Measurements from ENCODE around the gene MEIS1. TPM values are rescaled to one million over a fixed set of nuclear protein-coding genes. Genes with fewer than 3 reads are reported as not detected.

The MEIS1 gene
- total and polyA plus RNA-seq, 2 donors (not counting 1 experiment from before 2014, with no cell fraction given), result 0.03 TPM; not detected in 1

GRCh38 chr2:66544258-66544657 is 109.3 kb downstream of the MEIS1 start:
- H3K4me1 Mint-ChIP-seq, result no peaks in the 10 kb centered on the region

GRCh38 chr2:66545258-66545657 is 110.3 kb downstream of the MEIS1 start:
- no peaks in the 10 kb centered on the region for H3K27me3 ChIP-seq (replicated peaks in 1 of 4; ENCODE audit: control extremely low read depth in 1 of 4, control insufficient read depth in 3 of 4, insufficient read depth in 4 of 4, low read length in 3 of 4)
- no peak overlapping the region for H3K4me2 ChIP-seq (replicated peaks; ENCODE audit: low read depth, low read length, poor library complexity, severe bottlenecking)
- no peak for ATAC-seq (ENCODE audit: low read depth)
- ChIA-PET POLR2A (no interaction called here), CTCF (no interaction called here)
- intact Hi-C loops (cut with micrococcal nuclease), result no loop called here
- H3K9ac ChIP-seq (ENCODE audit: low read length), result no peak overlapping the region
- Mint-ChIP-seq H3K9me3 (ENCODE audit: insufficient read depth) (no peaks in the 10 kb centered on the region), H3K4me1 (no peaks in the 10 kb centered on the region), H3K4me3 (no peak overlapping the region), H3K27ac (no peak overlapping the region), H3K27me3 (peaks cover 16% of the 10 kb centered on the region)
- H3K4me3 ChIP-seq (ENCODE audit: control extremely low read depth in 1 of 5, extremely low read depth in 1 of 5, insufficient read depth in 1 of 5, low read depth in 2 of 5, low read length in 4 of 5), result no peak overlapping the region
- TF ChIP-seq EZH2 (IDR thresholded peaks at IDR 0.05; ENCODE audit: borderline replicate concordance, insufficient read depth, low read depth, low read length, poor library complexity, severe bottlenecking) (no peak), CTCF (IDR thresholded peaks at IDR 0.05) (no peak)
- H3K9me3 ChIP-seq (ENCODE audit: control extremely low read depth in 1 of 3, control insufficient read depth in 2 of 3, insufficient read depth in 1 of 3, low read length in 2 of 3), result no peaks in the 10 kb centered on the region
- H2AFZ ChIP-seq (ENCODE audit: insufficient read depth, low read depth, low read length, poor library complexity, severe bottlenecking), result no peak overlapping the region
- no peak for DNase-seq
- no peaks in the 10 kb centered on the region for H3K4me1 ChIP-seq (ENCODE audit: control insufficient read depth in 2 of 2, insufficient read depth in 2 of 2, low read length in 2 of 2)
- no peaks in the 10 kb centered on the region for H3K79me2 ChIP-seq (ENCODE audit: control insufficient read depth, insufficient read depth, low read length)
- no peaks in the 10 kb centered on the region for H4K20me1 ChIP-seq (ENCODE audit: control insufficient read depth, insufficient read depth, low read length, poor library complexity, severe bottlenecking)
- H3K27ac ChIP-seq (ENCODE audit: low read length in 2 of 2), result no peak overlapping the region
- no peaks in the 10 kb centered on the region for H3K36me3 ChIP-seq (replicated peaks in 1 of 2; ENCODE audit: control extremely low read depth in 1 of 2, control insufficient read depth in 1 of 2, extremely low read depth in 1 of 2, insufficient read depth in 2 of 2, low read length in 1 of 2)

More at GRCh38 chr2:66544258-66544657, 109.3 kb downstream of the MEIS1 start:
- ATAC-seq (ENCODE audit: low read depth) (no peak), DNase-seq (no peak)
- peaks cover 16% of the 10 kb centered on the region for H3K27me3 Mint-ChIP-seq
- no peaks in the 10 kb centered on the region for H3K9me3 ChIP-seq (ENCODE audit: control extremely low read depth in 1 of 3, control insufficient read depth in 2 of 3, insufficient read depth in 1 of 3, low read length in 2 of 3)
- no peaks in the 10 kb centered on the region for H3K36me3 ChIP-seq (replicated peaks in 1 of 2; ENCODE audit: control extremely low read depth in 1 of 2, control insufficient read depth in 1 of 2, extremely low read depth in 1 of 2, insufficient read depth in 2 of 2, low read length in 1 of 2)
- ChIA-PET POLR2A (no interaction called here), CTCF (no interaction called here)
- H4K20me1 ChIP-seq (ENCODE audit: control insufficient read depth, insufficient read depth, low read length, poor library complexity, severe bottlenecking), result no peaks in the 10 kb centered on the region
- no peaks in the 10 kb centered on the region for H3K4me1 ChIP-seq (ENCODE audit: control insufficient read depth in 2 of 2, insufficient read depth in 2 of 2, low read length in 2 of 2)
- no peak overlapping the region for H3K27ac Mint-ChIP-seq
- H3K4me3 Mint-ChIP-seq, result no peak overlapping the region
- H2AFZ ChIP-seq (ENCODE audit: insufficient read depth, low read depth, low read length, poor library complexity, severe bottlenecking), result no peak overlapping the region
- no peaks in the 10 kb centered on the region for H3K79me2 ChIP-seq (ENCODE audit: control insufficient read depth, insufficient read depth, low read length)
- H3K9ac ChIP-seq (ENCODE audit: low read length), result no peak overlapping the region
- WGBS (ENCODE audit: insufficient coverage), result no CpG with 5 or more reads among the region's 2 CpGs
- no peak overlapping the region for H3K4me3 ChIP-seq (ENCODE audit: control extremely low read depth in 1 of 5, extremely low read depth in 1 of 5, insufficient read depth in 1 of 5, low read depth in 2 of 5, low read length in 4 of 5)
- H3K27me3 ChIP-seq (replicated peaks in 1 of 4; ENCODE audit: control extremely low read depth in 1 of 4, control insufficient read depth in 3 of 4, insufficient read depth in 4 of 4, low read length in 3 of 4), result no peaks in the 10 kb centered on the region
- no peak for TF ChIP-seq CTCF (IDR thresholded peaks at IDR 0.05)
- no peak for TF ChIP-seq EZH2 (IDR thresholded peaks at IDR 0.05; ENCODE audit: borderline replicate concordance, insufficient read depth, low read depth, low read length, poor library complexity, severe bottlenecking)
- H3K9me3 Mint-ChIP-seq (ENCODE audit: insufficient read depth), result no peaks in the 10 kb centered on the region
- no peak overlapping the region for H3K4me2 ChIP-seq (replicated peaks; ENCODE audit: low read depth, low read length, poor library complexity, severe bottlenecking)
- intact Hi-C loops (cut with micrococcal nuclease), result no loop called here
- no peak overlapping the region for H3K27ac ChIP-seq (ENCODE audit: low read length in 2 of 2)

Measured in B cell (primary cell).